ENCODE measurements around the gene RNF220.

The RNF220 gene

DNA sequence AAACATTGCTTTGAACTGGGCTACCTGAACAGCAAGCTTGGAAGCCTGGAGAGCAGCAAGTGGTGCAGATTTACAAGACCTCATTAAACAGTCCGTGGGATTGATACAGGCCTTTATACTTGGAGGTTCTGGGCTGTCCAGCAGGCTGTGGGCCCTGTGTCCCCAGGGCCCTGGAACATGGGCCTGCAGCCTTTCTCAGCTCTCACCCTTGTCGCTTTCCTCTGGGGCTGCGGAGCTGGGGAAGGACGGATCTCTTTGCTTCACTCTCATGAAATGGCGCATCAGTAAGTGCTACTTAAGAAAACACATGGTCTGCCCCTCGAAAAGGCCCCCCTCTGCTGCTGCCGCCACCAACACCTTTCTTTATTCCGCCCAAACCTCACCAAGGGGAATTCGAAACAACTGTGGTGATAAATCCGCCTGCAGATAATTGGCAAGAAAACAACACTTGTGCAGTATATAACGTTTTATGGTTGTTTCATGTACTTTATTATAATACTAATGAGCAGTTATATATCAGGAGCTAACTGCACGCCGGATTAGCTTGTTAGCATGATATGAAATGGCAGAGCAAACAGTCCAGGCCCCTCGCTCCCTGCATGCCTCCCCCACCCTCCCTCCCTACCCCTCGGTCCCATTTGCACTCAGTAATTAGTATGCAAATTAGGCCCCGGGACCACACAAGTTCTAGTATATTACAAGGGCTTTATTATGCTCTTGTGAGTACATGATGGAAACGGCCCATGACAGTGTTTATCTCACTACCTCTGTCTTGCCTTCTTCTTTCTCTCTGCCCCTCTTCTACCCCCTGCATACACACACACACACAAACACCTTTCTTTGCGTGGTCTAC is 131.5 kb downstream of the RNF220 start:
- TF ChIP-seq, protein P1, sequence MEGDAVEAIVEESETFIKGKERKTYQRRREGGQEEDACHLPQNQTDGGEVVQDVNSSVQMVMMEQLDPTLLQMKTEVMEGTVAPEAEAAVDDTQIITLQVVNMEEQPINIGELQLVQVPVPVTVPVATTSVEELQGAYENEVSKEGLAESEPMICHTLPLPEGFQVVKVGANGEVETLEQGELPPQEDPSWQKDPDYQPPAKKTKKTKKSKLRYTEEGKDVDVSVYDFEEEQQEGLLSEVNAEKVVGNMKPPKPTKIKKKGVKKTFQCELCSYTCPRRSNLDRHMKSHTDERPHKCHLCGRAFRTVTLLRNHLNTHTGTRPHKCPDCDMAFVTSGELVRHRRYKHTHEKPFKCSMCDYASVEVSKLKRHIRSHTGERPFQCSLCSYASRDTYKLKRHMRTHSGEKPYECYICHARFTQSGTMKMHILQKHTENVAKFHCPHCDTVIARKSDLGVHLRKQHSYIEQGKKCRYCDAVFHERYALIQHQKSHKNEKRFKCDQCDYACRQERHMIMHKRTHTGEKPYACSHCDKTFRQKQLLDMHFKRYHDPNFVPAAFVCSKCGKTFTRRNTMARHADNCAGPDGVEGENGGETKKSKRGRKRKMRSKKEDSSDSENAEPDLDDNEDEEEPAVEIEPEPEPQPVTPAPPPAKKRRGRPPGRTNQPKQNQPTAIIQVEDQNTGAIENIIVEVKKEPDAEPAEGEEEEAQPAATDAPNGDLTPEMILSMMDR (IDR thresholded peaks at IDR 0.05), result no peak
- Histone ChIP-seq H3K27ac (no peak overlapping the region), H3K4me3 (no peak overlapping the region)
- no peak for DNase-seq (ENCODE audit: low spot score)

DNA sequence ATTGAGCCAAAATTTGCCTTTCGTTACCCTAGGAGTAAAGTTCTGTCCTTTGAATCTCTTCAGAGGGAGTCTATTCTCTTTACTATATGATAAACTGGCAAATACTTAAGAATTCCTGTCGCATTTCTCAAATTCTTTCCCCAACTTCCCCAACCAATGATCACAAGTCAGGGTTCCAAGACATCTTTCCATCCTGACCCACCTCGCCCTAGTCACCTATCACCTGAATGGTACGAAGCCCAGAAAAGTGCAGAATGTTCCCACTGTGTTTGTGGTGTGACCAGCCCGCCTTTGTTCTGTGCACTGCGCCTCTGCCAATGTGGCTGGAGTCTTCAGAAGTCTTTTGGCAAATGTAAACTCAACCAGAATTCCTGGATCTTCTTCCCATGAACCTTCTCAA is 132.5 kb downstream of the RNF220 start:
- Histone ChIP-seq H3K4me3 (no peak overlapping the region), H3K27ac (no peak overlapping the region)
- DNase-seq (ENCODE audit: low spot score), result no peak
- TF ChIP-seq, protein P1 (IDR thresholded peaks at IDR 0.05), result no peak

DNA sequence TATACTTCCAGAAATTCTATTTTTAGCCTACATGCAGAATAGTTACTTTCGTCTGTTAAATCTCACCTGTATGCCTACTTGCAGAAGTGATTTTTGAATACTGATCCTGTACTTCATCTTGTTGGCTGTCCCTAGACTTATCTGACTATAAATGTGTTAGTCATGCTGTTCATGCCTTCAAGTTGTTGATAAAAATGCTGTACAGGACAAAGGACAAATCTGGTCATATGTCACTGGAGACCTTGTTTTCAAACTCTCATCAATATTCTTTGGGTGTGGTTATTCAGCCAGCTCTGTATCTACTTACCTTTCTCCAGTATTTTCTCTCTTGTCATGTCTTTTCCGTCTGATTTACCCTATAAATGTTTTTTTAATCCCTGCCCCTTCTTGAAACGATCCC is 132.9 kb downstream of the RNF220 start:
- no peak overlapping the region for H3K4me3 ChIP-seq
- H3K27ac ChIP-seq, result no peak overlapping the region
- TF ChIP-seq, protein P1 (IDR thresholded peaks at IDR 0.05), result no peak
- DNase-seq (ENCODE audit: low spot score), result no peak

DNA sequence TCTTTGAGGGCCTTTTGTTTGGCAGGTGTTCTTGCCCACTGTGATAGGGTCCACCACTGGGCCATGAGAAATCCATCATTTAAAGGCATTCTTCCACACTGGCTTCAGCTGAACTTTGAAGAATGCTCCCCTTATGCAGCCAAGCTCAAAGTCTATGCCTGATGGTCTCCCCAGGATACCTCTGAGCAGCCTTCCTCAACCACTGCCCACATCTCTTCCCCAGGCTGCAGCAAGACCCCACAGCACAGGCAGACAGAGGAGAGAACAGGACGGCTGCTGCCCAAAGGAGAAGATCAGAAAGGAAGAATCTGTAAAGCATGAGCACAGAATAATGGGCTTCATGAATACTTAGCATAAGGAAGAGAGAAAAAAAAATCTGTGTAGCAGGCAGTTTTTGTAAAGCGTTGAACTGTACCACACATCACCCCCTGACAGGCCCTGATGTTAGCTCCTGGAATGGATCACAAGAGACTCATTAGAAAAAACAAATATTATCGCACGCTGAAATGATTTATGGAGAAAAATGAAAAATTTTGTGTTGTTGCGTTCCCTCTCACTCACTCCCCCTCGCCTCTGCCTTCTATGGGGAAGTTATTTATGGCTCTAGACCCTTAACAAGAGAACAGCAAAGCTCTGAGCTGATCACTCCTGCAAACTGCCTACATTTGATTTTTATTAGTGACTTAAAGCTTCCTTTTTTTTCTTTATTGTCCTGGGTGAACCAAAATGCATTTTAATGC is 135.1 kb downstream of the RNF220 start:
- TF ChIP-seq, protein P1 (IDR thresholded peaks at IDR 0.05), result no peak
- Histone ChIP-seq H3K27ac (no peak overlapping the region), H3K4me3 (no peak overlapping the region)
- DNase-seq (ENCODE audit: low spot score), result no peak

DNA sequence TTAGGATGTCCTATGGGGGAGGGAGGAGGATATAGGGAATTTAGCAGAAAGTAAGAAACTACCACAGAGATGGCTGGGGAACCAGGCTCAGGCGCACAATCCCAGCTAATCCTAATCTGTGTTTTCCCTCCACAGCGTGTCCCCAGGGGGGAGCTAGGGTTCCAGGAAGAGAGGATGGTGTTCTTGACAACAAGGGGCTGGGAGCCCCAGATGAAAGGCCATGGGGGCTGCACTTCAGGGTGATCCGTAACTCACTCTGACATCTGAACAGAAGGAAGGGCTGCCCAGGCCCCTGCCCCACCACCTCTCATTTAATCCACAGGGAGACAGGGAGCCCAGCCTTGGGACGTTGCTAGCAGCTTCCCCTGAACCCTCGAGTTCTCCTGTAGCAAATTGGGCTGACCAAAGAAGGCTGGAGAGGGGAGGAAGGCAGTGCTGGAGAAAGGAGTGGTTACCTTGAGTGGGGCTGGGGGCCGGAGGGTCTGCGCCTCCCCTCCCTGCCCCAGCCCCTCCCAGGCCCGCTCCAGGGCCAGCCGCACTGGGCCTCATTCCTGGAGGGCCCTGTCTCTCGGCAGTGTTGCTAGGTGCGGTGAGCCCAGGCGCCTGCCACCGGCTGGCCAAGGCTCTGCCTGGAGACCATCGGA is 137.5 kb downstream of the RNF220 start:
- no peak overlapping the region for H3K27ac ChIP-seq
- DNase-seq (ENCODE audit: low spot score), result no peak
- TF ChIP-seq, protein P1 (IDR thresholded peaks at IDR 0.05), result no peak

DNA sequence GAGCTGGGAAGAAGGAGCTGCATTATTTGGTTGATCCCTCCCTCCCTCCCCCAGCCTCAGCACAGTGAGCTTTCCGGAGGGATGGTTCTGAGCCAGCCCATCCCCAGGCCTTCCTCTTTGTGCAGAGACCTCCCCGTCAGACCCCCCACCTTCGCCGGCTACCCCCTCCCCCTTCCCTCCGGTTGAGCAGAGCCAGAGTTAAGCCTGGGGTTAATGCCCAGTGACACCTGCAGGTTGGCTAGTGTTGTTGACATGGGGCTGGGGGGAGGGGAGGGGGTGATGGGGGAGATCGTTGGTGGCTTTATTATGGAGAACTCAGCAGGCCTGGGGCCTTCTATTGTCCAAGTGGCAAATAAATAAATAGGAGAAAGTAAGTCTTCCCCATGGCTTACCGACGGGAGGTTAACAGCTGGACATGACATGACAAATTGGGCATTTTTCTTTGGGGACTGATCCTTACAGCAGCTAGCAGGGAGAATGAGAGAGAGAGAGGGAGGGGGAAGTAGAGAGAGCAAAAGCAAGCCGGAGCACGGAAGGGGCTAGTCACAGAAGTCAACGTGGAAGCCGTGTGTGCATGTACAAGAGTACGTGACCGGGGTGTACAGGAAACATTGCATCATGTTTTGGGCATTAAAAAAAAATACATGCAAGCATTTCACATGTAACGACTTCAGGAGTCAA is 138.1 kb downstream of the RNF220 start:
- no peak for DNase-seq (ENCODE audit: low spot score)
- H3K27ac ChIP-seq, result no peak overlapping the region
- TF ChIP-seq, protein P1 (IDR thresholded peaks at IDR 0.05), result no peak
- no peak overlapping the region for H3K4me3 ChIP-seq

More for the DNA sequence above, 137.5 kb downstream of the RNF220 start:
- no peak overlapping the region for H3K4me3 ChIP-seq

Measured in coronary artery (tissue), 2 donors.